Chondrocyte (in vitro differentiated cells): ENCODE measurements around the gene PDZD2. TPM values are rescaled to one million over a fixed set of nuclear protein-coding genes. Genes with fewer than 3 reads are reported as not detected.
"Not testable (repeated sequence)": the region's sequence is repeated elsewhere in the genome, so short reads cannot be mapped to it uniquely, and the experiment has no call there.

Source experiments
- DNase-seq: peaks from one replicate; pipeline ENCODE4 v3.0.0; 2021; ENCODE audit warnings: mixed read lengths, low spot score
- H3K27ac Mint-ChIP-seq: one replicate; pipeline ENCODE4 v1.8.0; 2021; ENCODE audit warnings: mild to moderate bottlenecking, moderate library complexity, mixed read lengths; ENCODE audit not compliant: unreplicated experiment
- H3K27me3 Mint-ChIP-seq: 2 replicates; pipeline ENCODE4 v1.8.0; 2021; ENCODE audit warnings: low read depth, mixed read lengths
- H3K36me3 Mint-ChIP-seq: 2 replicates; pipeline ENCODE4 v1.8.0; 2021; ENCODE audit warnings: low read depth, mixed read lengths
- H3K4me1 Mint-ChIP-seq: 2 replicates; pipeline ENCODE4 v1.8.0; 2021; ENCODE audit warnings: low read depth, mild to moderate bottlenecking, mixed read lengths
- H3K4me3 Mint-ChIP-seq: one replicate; pipeline ENCODE4 v1.8.0; 2021; ENCODE audit warnings: mild to moderate bottlenecking, moderate library complexity, mixed read lengths; ENCODE audit not compliant: unreplicated experiment
- H3K9me3 Mint-ChIP-seq: 2 replicates; pipeline ENCODE4 v1.8.0; 2021; ENCODE audit warnings: low read depth, mixed read lengths
- total RNA-seq: library from RNA; stranded (reverse); gene quantifications from 3 replicates; pipeline ENCODE4 v1.2.1, GENCODE V29; 2021
- TF ChIP-seq, protein P1 (sequence below): fragments of 200-600 bp; sonication (generic); IDR thresholded peaks from 2 replicates; pipeline ENCODE4 v1.5.0; 2021; ENCODE audit warnings: antibody characterized with exemption, mild to moderate bottlenecking, moderate library complexity

The PDZD2 gene
- total RNA-seq, 1 donor from 2014 or later, result 30.9 TPM

DNA sequence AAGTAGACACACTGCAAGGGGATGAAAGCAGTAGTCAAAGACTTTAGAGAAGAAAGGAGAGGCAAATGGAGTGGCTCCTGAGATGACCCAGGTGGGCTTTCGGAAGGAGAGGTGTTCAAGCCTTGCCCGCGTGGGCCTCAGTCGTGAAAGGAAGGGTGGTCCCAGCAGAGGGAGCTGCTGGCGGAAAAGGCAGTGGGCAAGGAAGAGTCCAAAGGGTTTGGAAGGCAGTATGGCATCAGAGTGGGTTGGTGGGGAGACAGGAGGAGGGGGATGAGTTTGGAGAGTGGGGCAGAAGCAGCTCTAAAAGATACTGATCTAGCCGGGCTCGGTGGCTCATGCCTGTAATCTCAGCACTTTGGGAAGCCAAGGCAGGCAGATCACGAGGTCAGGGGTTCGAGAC is 369.8 kb downstream of the PDZD2 start:
- Mint-ChIP-seq H3K36me3 (peaks cover 12% of the 10 kb centered on the region), H3K27me3 (no peaks in the 10 kb centered on the region), H3K27ac (no peak overlapping the region), H3K4me3 (no peak overlapping the region), H3K4me1 (peaks cover 7% of the 10 kb centered on the region), H3K9me3 (no peaks in the 10 kb centered on the region)
- TF ChIP-seq, protein P1, sequence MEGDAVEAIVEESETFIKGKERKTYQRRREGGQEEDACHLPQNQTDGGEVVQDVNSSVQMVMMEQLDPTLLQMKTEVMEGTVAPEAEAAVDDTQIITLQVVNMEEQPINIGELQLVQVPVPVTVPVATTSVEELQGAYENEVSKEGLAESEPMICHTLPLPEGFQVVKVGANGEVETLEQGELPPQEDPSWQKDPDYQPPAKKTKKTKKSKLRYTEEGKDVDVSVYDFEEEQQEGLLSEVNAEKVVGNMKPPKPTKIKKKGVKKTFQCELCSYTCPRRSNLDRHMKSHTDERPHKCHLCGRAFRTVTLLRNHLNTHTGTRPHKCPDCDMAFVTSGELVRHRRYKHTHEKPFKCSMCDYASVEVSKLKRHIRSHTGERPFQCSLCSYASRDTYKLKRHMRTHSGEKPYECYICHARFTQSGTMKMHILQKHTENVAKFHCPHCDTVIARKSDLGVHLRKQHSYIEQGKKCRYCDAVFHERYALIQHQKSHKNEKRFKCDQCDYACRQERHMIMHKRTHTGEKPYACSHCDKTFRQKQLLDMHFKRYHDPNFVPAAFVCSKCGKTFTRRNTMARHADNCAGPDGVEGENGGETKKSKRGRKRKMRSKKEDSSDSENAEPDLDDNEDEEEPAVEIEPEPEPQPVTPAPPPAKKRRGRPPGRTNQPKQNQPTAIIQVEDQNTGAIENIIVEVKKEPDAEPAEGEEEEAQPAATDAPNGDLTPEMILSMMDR, result no peak
- DNase-seq, result no peak

DNA sequence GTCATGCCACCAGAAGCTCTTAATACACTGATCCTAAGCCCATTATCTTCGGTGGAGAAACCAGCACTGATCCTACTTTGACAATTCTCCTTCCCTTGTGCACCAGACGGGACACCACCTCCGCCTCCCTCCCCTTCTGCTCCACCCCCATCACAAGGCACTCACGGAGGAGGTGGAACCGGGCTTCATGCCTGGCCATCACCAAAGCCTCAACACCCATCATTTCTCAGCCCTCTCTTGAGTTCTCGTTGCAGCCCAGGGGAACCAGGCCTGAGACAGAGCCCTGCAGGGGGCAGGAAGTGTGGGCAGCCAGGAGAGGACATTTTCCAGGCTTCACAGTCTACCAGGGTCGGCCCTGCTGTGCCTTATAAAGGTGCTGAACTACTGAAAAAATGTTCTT is 374.7 kb downstream of the PDZD2 start:
- Mint-ChIP-seq H3K36me3 (peaks cover 9% of the 10 kb centered on the region), H3K4me1 (peaks cover 30% of the 10 kb centered on the region), H3K27me3 (no peaks in the 10 kb centered on the region), H3K27ac (peak overlapping the region; percentile 56), H3K4me3 (no peak overlapping the region), H3K9me3 (no peaks in the 10 kb centered on the region)
- DNase-seq, result no peak
- TF ChIP-seq, protein P1, result no peak

DNA sequence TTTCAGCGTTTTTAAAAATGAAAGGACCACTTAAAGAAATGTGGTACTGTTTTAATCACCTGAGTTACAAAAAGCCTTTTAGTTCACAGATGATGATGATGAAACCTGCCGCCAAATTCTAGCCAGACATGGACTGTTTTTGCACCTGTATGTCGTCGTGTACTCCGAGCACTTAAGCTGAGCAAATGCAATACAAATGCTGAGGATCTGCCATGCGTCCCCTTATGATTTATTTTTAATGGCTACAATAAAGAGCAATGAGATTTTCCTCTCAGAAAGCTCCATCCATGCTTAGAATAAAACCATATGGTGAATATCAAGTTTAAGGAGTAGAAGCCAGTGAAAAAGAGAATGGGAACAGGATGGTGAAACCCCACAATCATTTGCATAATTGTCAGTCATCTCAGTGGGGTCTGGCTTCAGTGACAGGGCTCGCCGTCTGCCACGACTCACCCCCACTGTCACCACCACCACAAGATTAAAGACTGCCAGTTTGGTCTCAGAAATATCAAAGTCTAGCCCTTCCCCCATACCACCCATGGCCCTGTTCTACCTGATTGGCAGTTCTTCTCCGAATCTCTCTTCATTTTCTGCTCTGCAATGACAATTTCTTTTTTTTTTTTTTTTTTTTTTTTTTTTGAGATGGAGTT is 375.3 kb downstream of the PDZD2 start:
- H3K4me1 Mint-ChIP-seq, result peaks cover 33% of the 10 kb centered on the region
- TF ChIP-seq, protein P1, result no peak
- H3K4me3 Mint-ChIP-seq, result no peak overlapping the region
- no peaks in the 10 kb centered on the region for H3K27me3 Mint-ChIP-seq
- peaks cover 8% of the 10 kb centered on the region for H3K36me3 Mint-ChIP-seq
- no peak overlapping the region for H3K27ac Mint-ChIP-seq
- no peaks in the 10 kb centered on the region for H3K9me3 Mint-ChIP-seq
- no peak for DNase-seq

DNA sequence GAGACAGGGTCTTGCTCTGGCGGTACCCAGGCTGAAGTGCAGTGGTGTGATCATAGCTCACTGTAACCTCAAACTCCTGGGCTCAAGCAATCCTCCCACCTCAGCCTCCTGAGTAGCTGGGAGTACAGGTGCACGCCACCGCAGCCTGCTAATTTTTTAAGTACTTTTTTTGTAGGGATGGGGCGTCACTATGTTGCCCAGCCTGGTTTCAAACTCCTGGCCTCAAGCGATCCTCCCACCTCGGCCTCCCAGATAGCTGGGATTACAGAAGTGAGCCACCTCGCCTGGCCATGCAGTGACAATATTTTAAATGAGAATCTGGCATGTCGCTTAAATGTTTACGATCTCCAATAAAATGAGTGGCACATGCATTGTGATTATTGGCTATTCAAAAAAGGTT is 376.3 kb downstream of the PDZD2 start:
- H3K27me3 Mint-ChIP-seq, H3K27ac Mint-ChIP-seq, H3K9me3 Mint-ChIP-seq, H3K36me3 Mint-ChIP-seq, DNase-seq, H3K4me3 Mint-ChIP-seq: not testable (repeated sequence)
- H3K4me1 Mint-ChIP-seq, result peaks cover 35% of the 10 kb centered on the region

DNA sequence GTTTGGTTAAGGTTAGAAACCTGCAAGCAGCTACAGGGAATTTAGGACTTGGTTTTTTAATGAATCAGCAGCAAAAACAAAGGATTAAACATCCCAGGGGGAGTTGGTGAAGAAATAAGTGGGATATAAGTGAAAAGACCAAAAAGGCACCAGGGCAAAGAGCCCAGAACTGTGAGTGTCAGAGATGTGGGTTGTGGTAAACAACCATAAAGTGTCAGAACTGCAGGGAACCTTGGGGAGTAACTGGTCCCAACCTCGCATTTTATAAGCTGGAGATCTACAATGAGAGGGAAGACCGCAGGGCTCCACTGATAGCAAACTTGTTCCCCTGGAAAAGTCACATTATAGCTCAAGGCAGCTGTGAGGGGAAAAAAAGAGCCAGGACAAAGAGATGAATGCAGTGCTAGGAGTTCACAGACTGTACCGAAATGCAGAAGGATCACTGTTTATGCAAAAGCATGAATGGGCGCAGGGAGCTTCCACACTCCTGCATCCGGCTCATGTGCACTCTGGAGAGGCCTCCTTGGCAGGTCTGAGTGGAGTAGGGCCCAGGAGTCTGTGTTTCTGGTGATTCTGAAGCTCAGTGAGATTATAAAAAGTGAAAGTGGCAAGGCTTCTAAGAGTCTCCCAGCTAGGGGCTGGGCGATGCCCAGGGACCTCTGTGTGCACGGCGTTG is 378.9 kb downstream of the PDZD2 start:
- H3K4me3 Mint-ChIP-seq, result no peak overlapping the region
- no peaks in the 10 kb centered on the region for H3K27me3 Mint-ChIP-seq
- H3K4me1 Mint-ChIP-seq, result peaks cover 57% of the 10 kb centered on the region
- peak overlapping the region; percentile 58 for H3K27ac Mint-ChIP-seq
- H3K9me3 Mint-ChIP-seq, result no peaks in the 10 kb centered on the region
- peaks cover 8% of the 10 kb centered on the region for H3K36me3 Mint-ChIP-seq
- no peak for DNase-seq
- TF ChIP-seq, protein P1, result no peak
